Measurements from ENCODE around the gene FRMPD1.
"Not testable (repeated sequence)": the region's sequence is repeated elsewhere in the genome, so short reads cannot be mapped to it uniquely, and the experiment has no call there.

Gene FRMPD1

GRCh38 chr9:37761511-37761910 is 110.8 kb downstream of the FRMPD1 start (continued):
- TF ChIP-seq ZNF280C (tag by site-specific recombination; IDR thresholded peaks at IDR 0.05) (no peak), SCRT1 (tag by site-specific recombination; IDR thresholded peaks at IDR 0.05; ENCODE audit: borderline replicate concordance) (no peak)

DNA sequence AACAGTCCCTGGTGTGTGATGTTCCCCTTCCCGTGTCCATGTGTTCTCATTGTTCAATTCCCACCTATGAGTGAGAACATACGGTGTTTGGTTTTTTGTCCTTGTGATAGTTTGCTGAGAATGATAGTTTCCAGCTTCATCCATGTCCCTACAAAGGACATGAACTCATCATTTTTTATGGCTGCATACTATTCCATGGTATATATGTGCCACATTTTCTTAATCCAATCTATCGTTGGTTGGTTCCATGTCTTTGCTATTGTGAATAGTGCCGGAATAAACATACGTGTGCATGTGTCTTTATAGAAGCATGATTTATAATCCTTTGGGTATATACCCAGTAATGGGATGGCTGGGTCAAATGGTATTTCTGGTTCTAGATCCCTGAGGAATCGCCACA is 114.5 kb downstream of the FRMPD1 start:
- peaks cover 0 to 27% of the 10 kb centered on the region in 2 experiments; a peak in 2 of 3 replicates for H3K36me3 ChIP-seq (ENCODE audit: control insufficient read depth in 2 of 2, insufficient read depth in 1 of 2, low read length in 2 of 2)
- POLR2A ChIA-PET; H3K27ac ChIP-seq (ENCODE audit: extremely low read depth, low read depth, low read length); H3K9me3 ChIP-seq (ENCODE audit: control insufficient read depth, insufficient read depth, low read depth, low read length); H3K4me3 ChIP-seq (ENCODE audit: low read depth, low read length); CTCF ChIA-PET; H3K4me1 ChIP-seq (ENCODE audit: control insufficient read depth, insufficient read depth, low read length): not testable (repeated sequence)
- TF ChIP-seq ZNF146 (tag by site-specific recombination; IDR thresholded peaks at IDR 0.05), result 0 out of 2 replicates have a peak, but pooled peaks have one; percentile 46

GRCh38 chr9:37769306-37769705 is 118.6 kb downstream of the FRMPD1 start:
- peaks cover 16 to 58% of the 10 kb centered on the region in 2 experiments; a peak in 2 of 3 replicates for H3K36me3 ChIP-seq (ENCODE audit: control insufficient read depth in 2 of 2, insufficient read depth in 1 of 2, low read length in 2 of 2)
- no peaks in the 10 kb centered on the region for H3K4me1 ChIP-seq (ENCODE audit: control insufficient read depth, insufficient read depth, low read length)
- ChIA-PET CTCF (interaction anchor here (2.0 kb wide), 1 partner anchor 9 kb away, joined by 5 read pairs; no protein-coding TSS in a partner anchor), POLR2A (interaction anchor here (1.1 kb wide), 1 partner anchor 31 kb away, joined by 4 read pairs; the partner anchor contains the start of gene DCAF10)
- H3K4me3 ChIP-seq (ENCODE audit: low read depth, low read length), result no peak overlapping the region
- TF ChIP-seq ZNF747 (tag by site-specific recombination; IDR thresholded peaks at IDR 0.05), result no peak
- 0 out of 2 replicates have a peak, but pooled peaks have one; percentile 56 for TF ChIP-seq ZNF362 (tag by site-specific recombination; IDR thresholded peaks at IDR 0.05)
- no peaks in the 10 kb centered on the region for H3K9me3 ChIP-seq (ENCODE audit: control insufficient read depth, insufficient read depth, low read depth, low read length)
- no peak overlapping the region for H3K27ac ChIP-seq (ENCODE audit: extremely low read depth, low read depth, low read length)

GRCh38 chr9:37769995-37770394 is 119.2 kb downstream of the FRMPD1 start:
- H3K36me3 ChIP-seq (ENCODE audit: control insufficient read depth in 2 of 2, insufficient read depth in 1 of 2, low read length in 2 of 2), result peaks cover 16 to 60% of the 10 kb centered on the region in 2 experiments; a peak in 2 of 3 replicates
- H3K27ac ChIP-seq (ENCODE audit: extremely low read depth, low read depth, low read length), result no peak overlapping the region
- ChIA-PET CTCF (interaction anchor here (0.6 to 2.0 kb wide), 3 partner anchors 8 to 74 kb away, joined by 3 to 5 read pairs (median 3); no protein-coding TSS in a partner anchor), POLR2A (interaction anchor here (1.1 kb wide), 1 partner anchor 31 kb away, joined by 4 read pairs; the partner anchor contains the start of gene DCAF10)
- no peak for TF ChIP-seq IKZF3 (tag by site-specific recombination; IDR thresholded peaks at IDR 0.05)
- TF ChIP-seq ZNF701 (tag by site-specific recombination; IDR thresholded peaks at IDR 0.05), result no peak
- no peak for TF ChIP-seq ZNF670 (tag by site-specific recombination; IDR thresholded peaks at IDR 0.05; ENCODE audit: low read depth)
- no peak for TF ChIP-seq ZNF175 (tag by site-specific recombination; IDR thresholded peaks at IDR 0.05)
- no peak for TF ChIP-seq ZBTB48 (tag by site-specific recombination; IDR thresholded peaks at IDR 0.05)
- no peak for TF ChIP-seq ZNF645 (tag by site-specific recombination; IDR thresholded peaks at IDR 0.05)
- TF ChIP-seq OVOL3 (tag by site-specific recombination; IDR thresholded peaks at IDR 0.05), result no peak
- TF ChIP-seq ZNF571 (tag by site-specific recombination; IDR thresholded peaks at IDR 0.05), result no peak
- no peak for TF ChIP-seq SETDB1 (IDR thresholded peaks at IDR 0.05; ENCODE audit: insufficient read length, low read length)
- TF ChIP-seq ZNF391 (tag by site-specific recombination; IDR thresholded peaks at IDR 0.05; ENCODE audit: borderline replicate concordance, low read depth), result no peak
- TF ChIP-seq ZNF830 (tag by site-specific recombination; IDR thresholded peaks at IDR 0.05; ENCODE audit: low read depth), result no peak
- no peak for TF ChIP-seq ZNF324 (tag by site-specific recombination; IDR thresholded peaks at IDR 0.05)
- no peak for TF ChIP-seq ZNF658 (tag by site-specific recombination; IDR thresholded peaks at IDR 0.05)
- no peak for TF ChIP-seq ZNF292 (tag by site-specific recombination; IDR thresholded peaks at IDR 0.05; ENCODE audit: borderline replicate concordance, low read depth)
- TF ChIP-seq ZNF24 (tag by site-specific recombination; IDR thresholded peaks at IDR 0.05), result no peak
- TF ChIP-seq ZNF223 (tag by site-specific recombination; IDR thresholded peaks at IDR 0.05), result no peak
- TF ChIP-seq ZNF544 (tag by site-specific recombination; IDR thresholded peaks at IDR 0.05), result no peak
- no peak for TF ChIP-seq ZNF785 (tag by site-specific recombination; IDR thresholded peaks at IDR 0.05)
- no peak for TF ChIP-seq ZNF221 (tag by site-specific recombination; IDR thresholded peaks at IDR 0.05; ENCODE audit: borderline replicate concordance)
- no peak for TF ChIP-seq GLI2 (tag by site-specific recombination; IDR thresholded peaks at IDR 0.05; ENCODE audit: borderline replicate concordance, low read depth)
- H3K4me3 ChIP-seq (ENCODE audit: low read depth, low read length), result no peak overlapping the region
- no peaks in the 10 kb centered on the region for H3K9me3 ChIP-seq (ENCODE audit: control insufficient read depth, insufficient read depth, low read depth, low read length)
- no peaks in the 10 kb centered on the region for H3K4me1 ChIP-seq (ENCODE audit: control insufficient read depth, insufficient read depth, low read length)

Data from HEK293 (cell line).